Measurements from ENCODE around the gene ACTC1.

GRCh38 chr15:34780725-34781124, 14.6 kb downstream of the ACTC1 start:
- TF ChIP-seq CTCF (IDR thresholded peaks at IDR 0.05 in 2 of 3, conservative IDR thresholded peaks at IDR 0.05 in 1 of 3; ENCODE audit: control insufficient read depth in 2 of 3, extremely low read depth in 1 of 3, insufficient read depth in 1 of 3, low read depth in 3 of 3, low read length in 3 of 3) (no peak), CEBPB (IDR thresholded peaks at IDR 0.05; ENCODE audit: borderline replicate concordance in 1 of 2, low read depth in 2 of 2, low read length in 2 of 2) (no peak), POLR2A (IDR thresholded peaks at IDR 0.05; ENCODE audit: low read depth, low read length) (no peak)

All from GM12878 (cell line).